Glomerular visceral epithelial cell (primary cell): ENCODE data around the gene LIMK2.
"Not testable (repeated sequence)": the region's sequence is repeated elsewhere in the genome, so short reads cannot be mapped to it uniquely, and the experiment has no call there.

ENCODE experiments used
- DNase-seq: peaks from one replicate; pipeline ENCODE4 v3.0.0-alpha.2; 2016; ENCODE audit errors: extremely low spot score

Gene LIMK2

GRCh38 chr22:31211482-31211861, 626 bp upstream of the LIMK2 start:
- no peak for DNase-seq

GRCh38 chr22:31212783-31213629, 908 bp downstream of the LIMK2 start:
- DNase-seq = no peak

- no peak for DNase-seq
Measured at GRCh38 chr22:31215018-31215535, 3.0 kb downstream of the LIMK2 start.

- DNase-seq = no peak
Measured at GRCh38 chr22:31218565-31219262, 6.6 kb downstream of the LIMK2 start.

GRCh38 chr22:31221084-31221483, 9.0 kb downstream of the LIMK2 start:
- DNase-seq = no peak

- DNase-seq = no peak
Measured at GRCh38 chr22:31222736-31223135, 10.6 kb downstream of the LIMK2 start.

GRCh38 chr22:31223786-31224191, 11.7 kb downstream of the LIMK2 start:
- no peak for DNase-seq

- DNase-seq = not testable (repeated sequence)
Measured at GRCh38 chr22:31224691-31225090, 12.6 kb downstream of the LIMK2 start.

GRCh38 chr22:31227186-31227585, 15.1 kb downstream of the LIMK2 start:
- no peak for DNase-seq

- peak; percentile 38 for DNase-seq
Measured at GRCh38 chr22:31229402-31230079, 17.4 kb downstream of the LIMK2 start.

GRCh38 chr22:31230155-31230870, 18.2 kb downstream of the LIMK2 start:
- DNase-seq = no peak

GRCh38 chr22:31230871-31231621, 18.9 kb downstream of the LIMK2 start:
- DNase-seq = no peak

GRCh38 chr22:31233001-31233400, 20.9 kb downstream of the LIMK2 start:
- no peak for DNase-seq

GRCh38 chr22:31235081-31235480, 23.0 kb downstream of the LIMK2 start:
- DNase-seq = no peak

- not testable (repeated sequence) for DNase-seq
Measured at GRCh38 chr22:31236044-31236443, 23.9 kb downstream of the LIMK2 start.

- DNase-seq = no peak
Measured at GRCh38 chr22:31238057-31238456, 26.0 kb downstream of the LIMK2 start.

- DNase-seq = no peak
Measured at GRCh38 chr22:31239771-31240370, 27.8 kb downstream of the LIMK2 start.

GRCh38 chr22:31241200-31241599, 29.1 kb downstream of the LIMK2 start:
- DNase-seq = peak; percentile 38

GRCh38 chr22:31241936-31242335, 29.8 kb downstream of the LIMK2 start:
- DNase-seq = no peak

- DNase-seq = peak; percentile 46
Measured at GRCh38 chr22:31243339-31244045, 31.4 kb downstream of the LIMK2 start.
